Transverse colon (tissue), 4 donors: ENCODE data around the gene MUC5B.

ENCODE experiments used
- POLR2A ChIP-seq: fragments of 450-650 bp; IDR thresholded peaks from one replicate; pipeline ENCODE4 v1.6.1; 2016; ENCODE audit warnings: antibody characterized with exemption, mild to moderate bottlenecking, moderate library complexity
- POLR2AphosphoS5 ChIP-seq, 3 donors: sonication (generic); formaldehyde crosslinking; IDR thresholded peaks; one replicate each; pipeline ENCODE4 v1.6.1; 2016; ENCODE audit warnings: antibody characterized with exemption in 3 of 3
- TF ChIP-seq, protein P1 (sequence below), 5 experiments: fragments of 200-600 bp in 3 of 5; fragments of 450-650 bp in 2 of 5; sonication (generic) in 3 of 5; IDR thresholded peaks; 1 replicate in 2 of 5; 2 replicates in 3 of 5; pipeline ENCODE4 v1.5.1; 2016 to 2017; ENCODE audit warnings: antibody characterized with exemption in 5 of 5, inconsistent platforms in 3 of 5, mild to moderate bottlenecking in 2 of 5, moderate library complexity in 1 of 5

DNA sequence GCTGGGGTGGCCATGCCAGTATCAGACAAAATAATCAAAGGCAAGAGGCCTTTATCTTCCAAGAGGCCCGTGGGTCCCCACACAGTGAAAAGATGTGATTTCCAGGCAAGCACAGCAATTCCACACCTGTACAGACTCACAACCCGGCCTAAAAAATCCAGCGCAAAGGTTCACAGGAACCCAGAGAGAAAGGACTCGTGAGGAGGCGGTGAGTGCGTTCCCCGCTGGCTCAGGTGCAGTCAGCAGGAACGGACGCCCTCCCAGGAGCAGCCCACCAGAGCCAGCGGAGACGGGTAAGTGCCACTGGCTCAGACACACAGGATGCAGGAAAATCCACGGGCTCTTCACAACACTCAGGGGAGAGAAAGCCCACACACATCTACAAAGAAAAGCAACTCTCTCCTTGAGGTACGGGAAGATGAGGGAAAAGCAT is 82.2 kb downstream of the MUC5B start:
- TF ChIP-seq POLR2A (no peak), POLR2AphosphoS5 (IDR thresholded peaks at IDR 0.05) (no peak)
- TF ChIP-seq, protein P1, sequence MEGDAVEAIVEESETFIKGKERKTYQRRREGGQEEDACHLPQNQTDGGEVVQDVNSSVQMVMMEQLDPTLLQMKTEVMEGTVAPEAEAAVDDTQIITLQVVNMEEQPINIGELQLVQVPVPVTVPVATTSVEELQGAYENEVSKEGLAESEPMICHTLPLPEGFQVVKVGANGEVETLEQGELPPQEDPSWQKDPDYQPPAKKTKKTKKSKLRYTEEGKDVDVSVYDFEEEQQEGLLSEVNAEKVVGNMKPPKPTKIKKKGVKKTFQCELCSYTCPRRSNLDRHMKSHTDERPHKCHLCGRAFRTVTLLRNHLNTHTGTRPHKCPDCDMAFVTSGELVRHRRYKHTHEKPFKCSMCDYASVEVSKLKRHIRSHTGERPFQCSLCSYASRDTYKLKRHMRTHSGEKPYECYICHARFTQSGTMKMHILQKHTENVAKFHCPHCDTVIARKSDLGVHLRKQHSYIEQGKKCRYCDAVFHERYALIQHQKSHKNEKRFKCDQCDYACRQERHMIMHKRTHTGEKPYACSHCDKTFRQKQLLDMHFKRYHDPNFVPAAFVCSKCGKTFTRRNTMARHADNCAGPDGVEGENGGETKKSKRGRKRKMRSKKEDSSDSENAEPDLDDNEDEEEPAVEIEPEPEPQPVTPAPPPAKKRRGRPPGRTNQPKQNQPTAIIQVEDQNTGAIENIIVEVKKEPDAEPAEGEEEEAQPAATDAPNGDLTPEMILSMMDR (IDR thresholded peaks at IDR 0.05), result no peak
